GDM1 (cell line): ENCODE data around the gene TLX2.

Experiments
- DNase-seq: peaks from one replicate; lab custom pipeline; 2025; lab: John Stamatoyannopoulos, UW

The TLX2 gene

GRCh38 chr2:74531666-74532065 lies 17.4 kb downstream of the TLX2 start:
- no peak for DNase-seq

- DNase-seq, result no peak
Measured at GRCh38 chr2:74532222-74532621, 18.0 kb downstream of the TLX2 start.

GRCh38 chr2:74533464-74533863 lies 19.2 kb downstream of the TLX2 start:
- DNase-seq, result no peak

GRCh38 chr2:74534411-74534810 lies 20.2 kb downstream of the TLX2 start:
- no peak for DNase-seq

- no peak for DNase-seq
Measured at GRCh38 chr2:74535440-74535965, 21.3 kb downstream of the TLX2 start.

- DNase-seq, result no peak
Measured at GRCh38 chr2:74536166-74536950, 22.1 kb downstream of the TLX2 start.

- DNase-seq, result no peak
Measured at GRCh38 chr2:74537140-74537539, 22.9 kb downstream of the TLX2 start.

- DNase-seq, result peak; percentile 51
Measured at GRCh38 chr2:74538881-74539339, 24.7 kb downstream of the TLX2 start.

GRCh38 chr2:74540291-74540690 lies 26.0 kb downstream of the TLX2 start:
- DNase-seq, result no peak

- no peak for DNase-seq
Measured at GRCh38 chr2:74542978-74543377, 28.7 kb downstream of the TLX2 start.

GRCh38 chr2:74544634-74545033 lies 30.4 kb downstream of the TLX2 start:
- DNase-seq, result no peak

GRCh38 chr2:74546004-74546403 lies 31.8 kb downstream of the TLX2 start:
- DNase-seq, result no peak

GRCh38 chr2:74548285-74548899 lies 34.1 kb downstream of the TLX2 start:
- DNase-seq, result no peak

GRCh38 chr2:74548900-74549826 lies 34.9 kb downstream of the TLX2 start:
- no peak for DNase-seq

GRCh38 chr2:74550231-74550630 lies 36.0 kb downstream of the TLX2 start:
- no peak for DNase-seq

- DNase-seq, result no peak
Measured at GRCh38 chr2:74551530-74551929, 37.3 kb downstream of the TLX2 start.

- DNase-seq, result peak; percentile 44
Measured at GRCh38 chr2:74551942-74552913, 38.0 kb downstream of the TLX2 start.

GRCh38 chr2:74552914-74553811 lies 38.9 kb downstream of the TLX2 start:
- no peak for DNase-seq

GRCh38 chr2:74553892-74554819 lies 39.9 kb downstream of the TLX2 start, which contains the start of the genes DOK1 and LOXL3:
Gene DOK1 (plus strand): TSS chr2:74554720. CDS start chr2:74554755, 35 bp downstream.
Gene LOXL3 (minus strand): TSS chr2:74553942. CDS start chr2:74552634, 1,308 bp downstream.
- peak; percentile 83 for DNase-seq
